KMS-11 (cell line): ENCODE measurements around the gene ARHGDIB.

Experiments used
- H2AFZ ChIP-seq: fragments of 200-600 bp; sonication (generic); 2 replicates; pipeline ENCODE4 v1.6.1; 2016; ENCODE audit warnings: antibody characterized with exemption, mixed run types, low read depth
- H3K27ac ChIP-seq: fragments of 200-600 bp; sonication (generic); 2 replicates; pipeline ENCODE4 v1.6.1; 2016; ENCODE audit warnings: mild to moderate bottlenecking, mixed run types
- H3K27me3 ChIP-seq: fragments of 200-600 bp; sonication (generic); 2 replicates; pipeline ENCODE4 v1.6.1; 2017; ENCODE audit warnings: mild to moderate bottlenecking, low read depth, mixed run types, moderate library complexity; ENCODE audit not compliant: insufficient read depth
- H3K36me3 ChIP-seq: fragments of 200-600 bp; sonication (generic); 2 replicates; pipeline ENCODE4 v1.6.1; 2017; ENCODE audit warnings: mild to moderate bottlenecking, mixed run types; ENCODE audit not compliant: insufficient read depth
- H3K4me1 ChIP-seq: fragments of 200-600 bp; sonication (generic); 2 replicates; pipeline ENCODE4 v1.6.1; 2016; ENCODE audit warnings: mild to moderate bottlenecking, low read depth, mixed run types; ENCODE audit not compliant: poor library complexity, severe bottlenecking
- H3K4me2 ChIP-seq: fragments of 200-600 bp; sonication (generic); 2 replicates; pipeline ENCODE4 v1.7.0; 2016; ENCODE audit warnings: mild to moderate bottlenecking, mixed run types
- H3K4me3 ChIP-seq: fragments of 200-600 bp; sonication (generic); IDR thresholded peaks from 2 replicates; pipeline ENCODE4 v1.6.1; 2017; ENCODE audit warnings: low read depth, low read length, mixed read lengths; ENCODE audit not compliant: insufficient read depth
- H3K79me2 ChIP-seq: fragments of 200-600 bp; sonication (generic); 2 replicates; pipeline ENCODE4 v1.6.1; 2016; ENCODE audit warnings: low read depth, mixed run types; ENCODE audit not compliant: insufficient read depth
- H3K9ac ChIP-seq: fragments of 200-600 bp; sonication (generic); 2 replicates; pipeline ENCODE4 v1.6.1; 2016; ENCODE audit warnings: mild to moderate bottlenecking, mixed run types
- H4K20me1 ChIP-seq: fragments of 200-600 bp; sonication (generic); 2 replicates; pipeline ENCODE4 v1.6.1; 2016; ENCODE audit warnings: mild to moderate bottlenecking, mixed run types; ENCODE audit not compliant: insufficient read depth
- CTCF ChIP-seq: fragments of 200-600 bp; sonication (generic); conservative IDR thresholded peaks from 2 replicates; pipeline ENCODE4 v1.6.1; 2017; ENCODE audit warnings: low read depth, mild to moderate bottlenecking, antibody characterized with exemption, low read length, moderate library complexity, mixed read lengths

Gene ARHGDIB

GRCh38 chr12:14892726-14893505 is 68.5 kb downstream of the ARHGDIB start:
- Histone ChIP-seq H2AFZ (no peak overlapping the region), H3K4me3 (no peak overlapping the region), H3K4me1 (no peaks in the 10 kb centered on the region), H3K9ac (no peak overlapping the region), H3K27ac (no peak overlapping the region), H3K79me2 (no peaks in the 10 kb centered on the region), H3K36me3 (no peaks in the 10 kb centered on the region), H3K4me2 (no peak overlapping the region), H3K27me3 (no peaks in the 10 kb centered on the region), H4K20me1 (no peaks in the 10 kb centered on the region)
- no peak for TF ChIP-seq CTCF
